ENCODE measurements around the gene IGIP.
A peak's percentile ranks its signal among the peaks of the same experiment; 100 is the strongest.

Gene IGIP

GRCh38 chr5:140111011-140111858 lies 14.5 kb upstream of the IGIP start:
- no peak for DNase-seq (ENCODE audit: low spot score)

DNA sequence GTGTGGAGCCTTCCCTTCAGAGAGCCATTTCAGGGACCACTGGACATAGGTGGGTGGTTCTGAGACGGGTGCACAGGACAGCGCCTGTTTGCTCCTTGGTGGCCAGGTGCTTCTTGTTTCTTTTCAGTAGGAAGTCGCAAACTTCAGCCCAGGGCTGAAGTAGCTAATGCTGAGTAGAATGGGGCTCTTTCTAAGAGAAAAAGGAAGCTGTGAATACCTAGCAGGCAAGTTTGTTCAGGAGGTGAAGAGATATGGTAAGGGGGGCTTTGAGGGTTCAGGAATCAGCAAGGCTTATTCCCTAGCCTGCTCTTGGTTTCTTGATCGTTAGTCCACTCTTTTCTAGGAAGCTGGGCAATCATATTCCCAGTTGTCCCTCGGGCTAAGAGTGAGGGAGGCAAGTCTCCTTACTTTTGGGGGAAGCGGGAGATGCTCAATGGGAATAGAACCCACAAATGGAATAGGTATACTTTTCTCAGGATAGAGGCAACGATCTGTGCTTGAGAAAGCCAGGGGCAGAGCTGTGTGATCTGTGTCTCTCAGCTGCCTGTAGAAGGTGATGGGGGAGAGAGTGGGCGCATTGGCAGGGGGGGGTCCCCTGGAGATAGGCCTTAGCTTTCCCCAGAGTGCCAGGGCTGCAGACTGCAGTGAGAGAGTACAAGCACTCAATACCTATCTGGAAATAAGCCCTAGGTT lies 13.7 kb upstream of the IGIP start:
- DNase-seq (ENCODE audit: low spot score) = no peak

GRCh38 chr5:140112685-140113179 lies 13.0 kb upstream of the IGIP start:
- no peak for DNase-seq (ENCODE audit: low spot score)

GRCh38 chr5:140113180-140113698 lies 12.5 kb upstream of the IGIP start:
- peak; percentile 16 for DNase-seq (ENCODE audit: low spot score)

GRCh38 chr5:140113699-140114263 lies 12.0 kb upstream of the IGIP start, which contains the start of gene PURA:
Gene PURA (plus strand): TSS chr5:140114109. CDS start chr5:140114182, 73 bp downstream.
- peak; percentile 90 for DNase-seq (ENCODE audit: low spot score)

GRCh38 chr5:140114341-140115185 lies 11.2 kb upstream of the IGIP start:
- peak; percentile 50 for DNase-seq (ENCODE audit: low spot score)

DNA sequence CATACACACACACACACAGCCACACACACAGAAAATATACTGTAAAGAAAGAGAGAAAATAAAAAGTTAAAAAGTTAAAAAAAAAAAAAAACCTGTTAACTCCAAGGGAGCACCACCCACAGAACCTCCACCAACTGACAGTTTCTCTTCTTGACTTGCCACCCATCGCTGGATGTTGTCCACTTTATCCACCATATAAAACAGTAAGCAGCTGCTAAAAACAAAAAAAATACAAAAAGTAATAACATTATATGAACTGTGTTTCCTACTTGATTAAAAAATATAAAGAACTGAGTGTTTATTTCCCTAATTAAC lies 10.6 kb upstream of the IGIP start:
- DNase-seq (ENCODE audit: low spot score) = no peak

DNA sequence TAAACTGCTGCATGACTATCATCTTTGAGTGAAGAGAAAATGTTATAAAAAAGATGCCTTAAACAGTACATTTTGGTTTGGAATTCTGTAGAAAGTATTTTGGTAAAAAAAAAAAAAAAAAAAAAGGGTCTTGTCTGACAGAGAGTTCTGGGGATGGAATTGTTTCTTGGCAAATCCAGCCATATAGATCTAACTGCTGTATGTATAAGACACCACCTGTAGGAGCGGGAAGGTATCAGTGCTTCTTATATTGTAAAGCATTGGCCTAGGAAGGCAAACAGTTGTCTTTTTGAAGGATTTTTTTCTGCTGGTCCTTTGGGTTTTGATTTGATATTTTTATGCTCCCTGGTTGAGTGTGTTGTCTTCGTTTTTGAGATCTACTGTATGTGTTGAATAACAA lies 9.0 kb upstream of the IGIP start:
- DNase-seq (ENCODE audit: low spot score) = no peak

DNA sequence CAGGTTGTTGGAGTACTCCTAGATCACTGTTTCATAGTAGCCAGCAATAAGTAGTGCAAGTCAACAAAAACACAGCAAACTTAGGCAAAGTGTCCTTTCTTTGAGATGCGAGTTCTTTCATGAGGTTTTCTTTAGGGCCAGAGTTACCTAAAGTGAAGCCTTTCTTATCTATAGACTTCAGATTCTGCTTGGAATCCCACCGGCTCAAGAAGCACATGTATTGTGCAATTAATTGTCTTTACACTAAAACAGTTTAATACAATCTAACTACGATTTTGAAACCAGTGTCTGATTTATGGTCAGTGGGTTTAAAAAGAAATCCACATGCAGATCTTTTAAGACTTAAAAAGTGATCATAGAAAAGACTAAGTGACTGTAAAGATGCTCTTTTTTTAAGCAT lies 8.2 kb upstream of the IGIP start:
- no peak for DNase-seq (ENCODE audit: low spot score)

DNA sequence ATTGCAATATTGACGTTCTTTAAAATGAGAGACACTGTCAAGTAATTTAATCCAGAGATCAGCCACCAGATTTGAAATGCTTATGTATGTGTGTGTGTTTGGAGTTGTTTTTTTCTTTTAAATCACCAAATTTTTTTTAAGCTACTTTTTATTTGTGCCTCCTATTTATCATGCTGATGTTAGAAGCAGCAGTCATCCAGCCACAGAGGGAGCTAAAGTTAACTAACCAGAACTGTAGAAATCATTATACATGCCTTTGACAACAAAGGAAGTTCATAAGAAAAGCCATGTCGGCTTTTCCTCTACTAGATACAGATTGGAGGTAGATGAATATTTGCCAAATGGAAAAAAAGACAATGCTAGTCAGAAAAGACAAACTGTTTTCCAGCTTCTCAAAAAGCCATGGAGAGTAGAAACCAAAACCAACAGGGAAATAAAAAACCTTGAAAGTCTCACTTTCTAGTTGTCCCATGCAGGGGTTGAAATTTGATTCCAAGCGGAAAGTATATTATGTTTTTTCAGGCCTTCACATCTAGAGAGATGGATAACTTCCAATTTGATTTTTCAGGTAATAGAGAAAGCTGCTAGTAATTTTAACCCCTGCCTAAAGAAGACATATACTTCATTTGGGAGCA lies 7.3 kb upstream of the IGIP start:
- DNase-seq (ENCODE audit: low spot score) = no peak

- DNase-seq (ENCODE audit: low spot score) = no peak
These were observed 727 bp downstream of the IGIP start for GRCh38 chr5:140126315-140127012.

- DNase-seq (ENCODE audit: low spot score) = no peak
These were observed 2.6 kb downstream of the IGIP start for GRCh38 chr5:140128376-140128775.

GRCh38 chr5:140130949-140131733 lies 5.4 kb downstream of the IGIP start:
- no peak for DNase-seq (ENCODE audit: low spot score)

DNA sequence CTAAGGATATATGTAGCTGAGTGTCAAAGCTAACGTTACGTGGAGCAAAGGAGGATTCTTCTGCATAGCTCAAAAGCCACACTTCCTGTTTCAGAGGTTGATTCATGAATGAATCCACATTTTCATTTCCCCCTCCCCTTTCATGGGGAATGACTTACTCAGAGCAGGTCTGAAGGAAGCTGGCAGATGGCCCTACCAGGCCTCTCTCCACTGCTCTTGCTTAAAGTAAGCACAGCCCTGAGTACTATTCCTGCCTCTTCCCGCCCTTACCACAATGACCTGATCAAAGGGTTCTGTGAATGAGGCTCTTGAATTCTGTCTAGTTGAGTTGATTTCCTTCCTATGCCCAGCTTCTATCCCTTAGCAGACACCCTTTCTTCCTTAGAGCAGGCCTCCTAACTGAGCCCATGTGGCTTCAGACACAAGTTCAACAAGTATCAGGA lies 6.3 kb downstream of the IGIP start:
- peak; percentile 53 for DNase-seq (ENCODE audit: low spot score)

DNA sequence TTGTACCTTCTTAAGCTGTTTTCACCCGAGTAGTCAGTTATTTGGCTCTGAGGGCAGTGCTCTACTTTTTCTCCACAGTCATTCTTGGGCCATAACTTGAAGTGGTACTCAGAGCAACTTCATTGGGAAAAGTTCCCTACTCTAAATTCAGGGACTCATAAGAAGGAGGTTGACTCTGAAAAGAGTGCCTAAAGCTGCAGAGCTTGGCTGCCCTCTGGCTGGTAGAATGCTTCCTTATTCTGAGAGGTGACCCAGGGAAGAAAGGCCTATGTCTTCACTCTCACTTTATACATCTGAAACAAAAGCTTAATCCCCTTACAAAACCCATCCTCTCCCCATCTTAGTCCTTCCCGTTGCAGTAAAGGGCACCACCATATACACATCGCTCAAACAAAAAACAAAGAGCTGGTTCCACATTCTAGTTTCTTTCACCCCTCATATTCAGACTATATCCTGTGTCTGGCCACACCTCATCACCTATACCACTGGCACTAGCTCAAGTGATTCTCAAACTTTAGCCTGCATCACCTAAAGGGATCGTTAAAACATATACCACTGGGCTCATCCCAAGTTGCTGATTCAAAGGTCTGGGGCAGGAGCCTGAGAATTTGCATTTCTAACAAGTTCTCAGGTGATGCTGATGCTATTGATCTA lies 7.9 kb downstream of the IGIP start:
- DNase-seq (ENCODE audit: low spot score) = no peak

DNA sequence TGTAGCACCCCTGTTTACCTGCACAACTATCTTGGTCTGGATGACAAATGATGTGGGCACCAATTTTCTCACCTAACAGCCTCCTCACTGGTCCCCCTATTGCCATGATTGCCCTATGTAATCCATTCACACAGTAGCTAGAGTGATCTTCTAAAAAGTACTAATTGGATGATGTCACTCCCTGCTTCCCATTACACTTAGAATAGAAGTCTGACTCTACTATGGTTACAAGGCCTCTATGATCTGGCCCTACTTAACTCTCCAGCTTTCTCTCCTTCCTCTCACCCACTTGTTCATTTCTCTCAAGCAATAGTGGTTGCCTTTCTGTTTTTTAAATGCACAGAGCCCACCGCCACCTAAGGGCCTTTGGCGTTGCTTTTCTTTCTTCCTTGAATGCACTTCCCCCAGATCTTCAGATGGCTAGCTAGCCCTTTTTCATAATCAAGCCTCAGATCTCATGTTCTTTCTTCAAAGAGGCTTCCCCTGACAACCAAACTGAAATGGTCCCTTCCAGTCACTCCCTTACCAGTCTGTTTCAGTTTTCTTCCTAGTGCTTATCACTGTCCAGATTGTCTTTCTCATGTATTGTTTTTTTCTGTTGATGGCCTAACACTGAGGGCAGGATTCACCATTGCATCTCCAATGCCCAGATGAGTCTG lies 8.7 kb downstream of the IGIP start:
- no peak for DNase-seq (ENCODE audit: low spot score)

DNA sequence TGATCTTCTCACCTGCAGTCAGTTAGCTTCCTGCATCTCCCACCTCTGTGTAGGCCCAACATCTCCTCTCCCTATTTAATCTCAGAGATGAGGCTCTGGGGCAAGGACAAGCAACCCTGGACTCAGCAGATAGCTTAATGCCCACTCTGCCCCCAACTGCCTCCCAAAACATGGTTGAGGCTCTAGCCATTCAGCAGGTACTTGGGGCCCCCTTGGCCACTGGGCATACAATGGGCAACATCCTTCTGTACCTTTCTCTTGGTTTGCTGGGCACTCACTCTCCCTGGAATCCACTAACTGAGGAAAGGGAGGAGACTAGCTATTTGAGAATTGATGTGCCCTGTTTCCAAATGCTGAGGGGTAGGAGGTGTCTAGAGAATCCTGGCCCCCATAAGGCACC lies 9.4 kb downstream of the IGIP start:
- DNase-seq (ENCODE audit: low spot score) = no peak

DNA sequence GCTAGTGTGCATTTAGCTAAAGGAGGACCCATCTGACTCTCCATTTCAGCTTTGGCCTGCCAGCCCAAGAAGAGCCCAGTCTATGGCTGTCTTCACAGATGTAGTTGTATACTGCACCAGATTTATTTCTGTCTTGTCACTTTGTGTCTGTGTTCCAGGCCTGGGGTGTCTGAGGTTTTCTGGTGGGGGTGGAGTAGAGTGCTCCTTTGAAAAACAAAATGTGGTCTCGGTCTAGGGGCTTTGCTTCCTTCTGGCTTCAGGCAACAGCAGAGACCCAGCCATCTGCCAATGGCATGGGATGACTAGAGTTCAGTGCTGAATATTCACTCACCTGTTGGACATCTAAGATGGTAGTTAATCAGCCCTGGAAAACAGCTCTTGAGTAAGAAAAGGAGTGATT lies 10.9 kb downstream of the IGIP start:
- no peak for DNase-seq (ENCODE audit: low spot score)

DNA sequence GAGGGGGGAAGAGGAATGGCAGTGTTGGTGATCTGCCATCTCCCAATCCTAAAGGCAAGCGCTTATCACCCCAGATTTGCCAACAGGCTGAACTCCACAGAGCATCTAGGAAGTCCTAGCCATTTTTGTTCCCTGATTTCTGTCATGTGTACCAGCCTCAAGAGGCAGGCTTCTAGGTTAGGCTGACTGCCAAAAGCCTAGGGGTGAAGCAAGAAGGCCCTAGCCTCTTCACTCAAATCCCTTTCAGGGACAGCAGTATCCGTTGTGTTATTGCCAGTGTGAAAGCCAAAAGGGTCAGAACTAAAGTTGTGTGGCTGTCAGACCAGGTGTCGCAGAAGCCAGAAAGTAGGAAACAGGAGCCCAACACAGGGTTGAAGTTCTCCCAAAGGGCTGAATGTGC lies 14.7 kb downstream of the IGIP start:
- DNase-seq (ENCODE audit: low spot score) = no peak
